Measurements from ENCODE around the gene SERINC2.

DNA sequence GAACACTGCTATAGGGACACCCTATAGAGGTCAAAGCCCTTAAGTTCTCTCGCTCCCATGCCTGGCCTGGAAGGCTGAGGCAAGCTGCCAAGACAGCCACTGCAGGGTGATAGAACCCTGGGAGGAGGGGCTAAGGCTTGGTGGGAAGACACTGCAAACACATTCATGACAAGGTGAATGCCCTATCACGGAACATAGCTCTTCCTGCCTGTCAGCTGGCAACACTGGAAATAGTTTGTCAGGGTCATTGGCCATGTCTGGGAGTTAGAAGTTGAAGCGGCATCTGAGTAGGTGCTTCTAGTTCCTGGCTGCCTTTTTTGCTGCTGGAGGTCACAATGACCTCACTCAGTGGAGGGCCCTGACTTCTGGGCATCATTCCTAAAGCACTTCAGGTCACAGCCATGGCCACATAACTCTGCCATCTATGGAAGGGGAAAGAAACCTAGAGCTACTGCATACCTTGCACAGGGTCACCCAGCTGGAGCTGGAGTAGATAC lies 44.4 kb upstream of the SERINC2 start:
- TF ChIP-seq POLR2A (IDR thresholded peaks at IDR 0.05), result no peak
- TF ChIP-seq, protein P1, sequence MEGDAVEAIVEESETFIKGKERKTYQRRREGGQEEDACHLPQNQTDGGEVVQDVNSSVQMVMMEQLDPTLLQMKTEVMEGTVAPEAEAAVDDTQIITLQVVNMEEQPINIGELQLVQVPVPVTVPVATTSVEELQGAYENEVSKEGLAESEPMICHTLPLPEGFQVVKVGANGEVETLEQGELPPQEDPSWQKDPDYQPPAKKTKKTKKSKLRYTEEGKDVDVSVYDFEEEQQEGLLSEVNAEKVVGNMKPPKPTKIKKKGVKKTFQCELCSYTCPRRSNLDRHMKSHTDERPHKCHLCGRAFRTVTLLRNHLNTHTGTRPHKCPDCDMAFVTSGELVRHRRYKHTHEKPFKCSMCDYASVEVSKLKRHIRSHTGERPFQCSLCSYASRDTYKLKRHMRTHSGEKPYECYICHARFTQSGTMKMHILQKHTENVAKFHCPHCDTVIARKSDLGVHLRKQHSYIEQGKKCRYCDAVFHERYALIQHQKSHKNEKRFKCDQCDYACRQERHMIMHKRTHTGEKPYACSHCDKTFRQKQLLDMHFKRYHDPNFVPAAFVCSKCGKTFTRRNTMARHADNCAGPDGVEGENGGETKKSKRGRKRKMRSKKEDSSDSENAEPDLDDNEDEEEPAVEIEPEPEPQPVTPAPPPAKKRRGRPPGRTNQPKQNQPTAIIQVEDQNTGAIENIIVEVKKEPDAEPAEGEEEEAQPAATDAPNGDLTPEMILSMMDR (IDR thresholded peaks at IDR 0.05), result no peak
- no peak for TF ChIP-seq EP300 (IDR thresholded peaks at IDR 0.05; ENCODE audit: low read depth)
- no peak for TF ChIP-seq POLR2AphosphoS5 (IDR thresholded peaks at IDR 0.05)

Measured in transverse colon (tissue), 4 donors.